SK-N-SH (cell line): ENCODE results near the gene FRS3. TPM values are rescaled to one million over a fixed set of nuclear protein-coding genes. Genes with fewer than 3 reads are reported as not detected.

Experiments
- CTCF ChIA-PET: fragments of 300-600, 350-600 bp; formaldehyde crosslinking; extraction: SDS; loops from one replicate; lab custom pipeline; 2021; lab: Yijun Ruan, JAX
- POLR2A ChIA-PET: fragments of 350-600 bp; sonication (Branson Sonifier 250); formaldehyde crosslinking; extraction: SDS; loops from one replicate; lab custom pipeline; 2020; ENCODE audit warnings: antibody characterized with exemption, inconsistent platforms; lab: Yijun Ruan, JAX
- DNase-seq: peaks from one replicate; pipeline ENCODE4 v3.0.0; 2012
- H2AFZ ChIP-seq: fragments of 200-600 bp; sonication (generic); 2 replicates; pipeline ENCODE4 v1.8.1; 2016; ENCODE audit warnings: antibody characterized with exemption, mild to moderate bottlenecking, low read depth
- H3F3A ChIP-seq: fragments of 200-600 bp; sonication (generic); replicated peaks from 2 replicates; pipeline ENCODE3; 2016; ENCODE audit warnings: antibody characterized with exemption, mild to moderate bottlenecking; ENCODE audit not compliant: insufficient read depth
- H3K27ac ChIP-seq, 2 experiments: fragments of 200-500 bp in 1 of 2; fragments of 200-600 bp in 1 of 2; sonication (Bioruptor generic) in 1 of 2; sonication (generic), shearing (Covaris generic) in 1 of 2; 2 replicates each; pipeline versions ENCODE4 v1.5.1 to v1.6.1; 2014 to 2016; ENCODE audit warnings: low read depth in 2 of 2, inconsistent platforms in 1 of 2, low read length in 1 of 2, mild to moderate bottlenecking in 1 of 2, mixed read lengths in 1 of 2
- H3K27me3 ChIP-seq: fragments of 200-600 bp; sonication (generic), shearing (Covaris generic); 2 replicates; pipeline ENCODE4 v1.6.1; 2016; ENCODE audit warnings: mixed run types; ENCODE audit not compliant: insufficient read depth
- H3K36me3 ChIP-seq, 2 experiments: fragments of 200-500 bp in 1 of 2; fragments of 200-600 bp in 1 of 2; sonication (Bioruptor generic) in 1 of 2; sonication (generic) in 1 of 2; replicated peaks in 1 of 2; 2 replicates each; pipeline versions ENCODE3 to v1.5.1; 2014 to 2016; ENCODE audit warnings: low read length in 1 of 2, mild to moderate bottlenecking in 1 of 2; ENCODE audit not compliant: insufficient read depth in 2 of 2, control insufficient read depth in 1 of 2
- H3K4me1 ChIP-seq, 2 experiments: fragments of 200-500 bp in 1 of 2; fragments of 200-600 bp in 1 of 2; sonication (Bioruptor generic) in 1 of 2; sonication (generic), shearing (Covaris generic) in 1 of 2; 2 replicates each; pipeline versions ENCODE4 v1.5.1 to v1.6.1; 2014 to 2016; ENCODE audit warnings: low read depth in 1 of 2, low read length in 1 of 2, mixed run types in 1 of 2; ENCODE audit not compliant: insufficient read depth in 2 of 2, control insufficient read depth in 1 of 2
- H3K4me2 ChIP-seq: fragments of 200-600 bp; sonication (generic), shearing (Covaris generic); 2 replicates; pipeline ENCODE4 v1.6.1; 2017; ENCODE audit warnings: mixed run types
- H3K4me3 ChIP-seq, 2 experiments: fragments of 200-500 bp in 1 of 2; fragments of 200-600 bp in 1 of 2; sonication (Bioruptor generic) in 1 of 2; sonication (generic), shearing (Covaris generic) in 1 of 2; 2 replicates each; pipeline versions ENCODE4 v1.5.1 to v1.8.1; 2014 to 2016; ENCODE audit warnings: low read depth in 2 of 2, inconsistent platforms in 1 of 2, low read length in 1 of 2, mild to moderate bottlenecking in 1 of 2, mixed read lengths in 1 of 2, moderate library complexity in 1 of 2
- H3K79me2 ChIP-seq: fragments of 200-600 bp; sonication (generic); 2 replicates; pipeline ENCODE4 v1.8.1; 2017; ENCODE audit warnings: mild to moderate bottlenecking; ENCODE audit not compliant: insufficient read depth
- H3K9ac ChIP-seq: fragments of 200-600 bp; sonication (generic); 2 replicates; pipeline ENCODE4 v1.6.1; 2017; ENCODE audit warnings: mixed run types
- H3K9me2 ChIP-seq: fragments of 200-600 bp; sonication (generic); 2 replicates; pipeline ENCODE4 v1.6.1; 2017; ENCODE audit warnings: mixed run types
- H3K9me3 ChIP-seq: fragments of 200-600 bp; sonication (generic); 2 replicates; pipeline ENCODE4 v1.6.1; 2017; ENCODE audit warnings: mixed run types, mild to moderate bottlenecking, moderate library complexity
- H4K20me1 ChIP-seq: fragments of 200-600 bp; sonication (generic); 2 replicates; pipeline ENCODE4 v1.6.1; 2017; ENCODE audit warnings: mild to moderate bottlenecking, mixed run types; ENCODE audit not compliant: insufficient read depth
- CHD2 ChIP-seq: fragments of 150-350 bp; IDR thresholded peaks from 2 replicates; pipeline ENCODE4 v1.6.1; 2018; ENCODE audit warnings: low read length; ENCODE audit not compliant: partially characterized antibody
- ELF1 ChIP-seq: IDR thresholded peaks from 2 replicates; pipeline ENCODE4 v1.4.0; 2012
- EP300 ChIP-seq, 2 experiments: IDR thresholded peaks; 2 replicates each; pipeline versions ENCODE4 v1.4.0 to v1.6.1; 2012; ENCODE audit warnings: borderline replicate concordance in 1 of 2, low read depth in 1 of 2, low read length in 1 of 2
- EZH2phosphoT487 ChIP-seq: fragments of 200-600 bp; sonication (generic); IDR thresholded peaks from 2 replicates; pipeline ENCODE4 v1.6.1; 2017; ENCODE audit warnings: low read depth, mixed run types, mild to moderate bottlenecking, antibody characterized with exemption, moderate library complexity, borderline replicate concordance
- FOXJ3 ChIP-seq: sonication (generic); formaldehyde crosslinking; IDR thresholded peaks from 2 replicates; pipeline ENCODE4 v1.5.1; 2020; ENCODE audit warnings: mild to moderate bottlenecking, missing genetic modification reagents
- FOXM1 ChIP-seq: IDR thresholded peaks from 2 replicates; pipeline ENCODE4 v1.4.0; 2012; ENCODE audit warnings: low read depth, mild to moderate bottlenecking
- JUND ChIP-seq: IDR thresholded peaks from 2 replicates; pipeline ENCODE4 v1.4.0; 2012
- MXI1 ChIP-seq: IDR thresholded peaks from 2 replicates; pipeline ENCODE4 v1.6.1; 2012; ENCODE audit warnings: mild to moderate bottlenecking, low read depth, low read length, improper control_type of control experiment
- RFX5 ChIP-seq: IDR thresholded peaks from 2 replicates; pipeline ENCODE4 v1.6.1; 2012; ENCODE audit warnings: mild to moderate bottlenecking, improper control_type of control experiment, low read length
- RXRA ChIP-seq: IDR thresholded peaks from 2 replicates; pipeline ENCODE4 v1.4.0; 2012; ENCODE audit warnings: low read depth, mild to moderate bottlenecking, borderline replicate concordance
- TAF1 ChIP-seq: IDR thresholded peaks from 2 replicates; pipeline ENCODE4 v1.6.1; 2012; ENCODE audit warnings: low read depth, mild to moderate bottlenecking, low read length, moderate library complexity, borderline replicate concordance
- WGBS: methylation state at CpG from one replicate; pipeline ENCODE4 v1.1.6; 2017; ENCODE audit warnings: low lambda C conversion rate; 5-methylcytosine and 5-hydroxymethylcytosine counted together
- polyA plus RNA-seq, 3 experiments: library from polyadenylated mRNA; depleted of rRNA; stranded (reverse); fragments of >200 nt; gene quantifications; 2 replicates each; pipeline ENCODE4 v1.2.3, GENCODE V29; 2012
- TF ChIP-seq, protein P1 (sequence below): fragments of 150-350 bp; IDR thresholded peaks from 2 replicates; pipeline ENCODE4 v1.6.1; 2016; ENCODE audit warnings: mild to moderate bottlenecking, low read depth, low read length
- TF ChIP-seq, protein P2 (sequence below): fragments of 200-600 bp; sonication (generic); IDR thresholded peaks from 2 replicates; pipeline ENCODE4 v1.6.1; 2017; ENCODE audit warnings: antibody characterized with exemption, mild to moderate bottlenecking, moderate library complexity

FRS3 gene
- polyA plus RNA-seq, 1 of the 3 experiments (the other 2 are of a cell fraction) = 8.6 TPM

DNA sequence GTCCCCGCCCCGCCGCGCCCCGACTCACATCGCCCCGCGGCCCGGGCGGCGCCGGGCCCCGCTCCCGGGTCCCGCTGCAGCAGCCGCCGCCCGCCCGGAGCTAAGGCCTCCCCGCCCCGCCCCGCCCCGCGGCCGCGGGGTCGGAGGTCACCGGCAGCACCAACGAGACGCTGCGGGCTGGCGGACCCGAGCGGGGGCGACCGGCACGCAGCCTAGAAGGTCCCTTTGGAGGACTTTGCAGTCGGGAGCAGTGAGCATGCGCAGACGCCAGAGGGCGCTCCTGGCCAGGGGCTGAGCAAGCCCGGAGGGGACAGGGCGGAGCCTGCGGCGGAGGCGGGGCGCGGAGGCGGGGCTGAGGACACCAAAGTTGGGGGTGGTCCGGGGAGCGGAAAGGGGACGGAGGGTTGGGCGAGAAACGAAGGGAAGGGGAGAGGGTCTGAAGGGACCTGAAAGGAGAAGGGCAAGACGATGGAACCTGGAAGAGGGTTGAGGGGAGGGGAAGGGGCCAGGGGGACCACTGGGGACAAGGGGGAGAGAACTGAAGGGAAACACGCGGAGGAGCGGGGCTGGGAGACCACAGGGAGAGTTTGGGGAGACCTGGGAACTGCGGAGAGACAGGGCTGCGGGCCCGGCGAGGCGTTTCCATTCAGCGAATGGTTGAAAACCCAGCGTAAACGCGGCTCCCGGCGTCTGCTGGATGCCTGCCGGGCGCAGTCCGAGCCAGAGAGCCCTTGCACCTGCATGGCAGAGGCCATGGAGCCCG is at the start of gene FRS3 (continued):
- TF ChIP-seq, protein P1, sequence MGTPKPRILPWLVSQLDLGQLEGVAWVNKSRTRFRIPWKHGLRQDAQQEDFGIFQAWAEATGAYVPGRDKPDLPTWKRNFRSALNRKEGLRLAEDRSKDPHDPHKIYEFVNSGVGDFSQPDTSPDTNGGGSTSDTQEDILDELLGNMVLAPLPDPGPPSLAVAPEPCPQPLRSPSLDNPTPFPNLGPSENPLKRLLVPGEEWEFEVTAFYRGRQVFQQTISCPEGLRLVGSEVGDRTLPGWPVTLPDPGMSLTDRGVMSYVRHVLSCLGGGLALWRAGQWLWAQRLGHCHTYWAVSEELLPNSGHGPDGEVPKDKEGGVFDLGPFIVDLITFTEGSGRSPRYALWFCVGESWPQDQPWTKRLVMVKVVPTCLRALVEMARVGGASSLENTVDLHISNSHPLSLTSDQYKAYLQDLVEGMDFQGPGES = no peak
- TF ChIP-seq MXI1 (no peak; the same call in 1 of the 2 replicates), CHD2 (peak; percentile 89), JUND (no peak), EP300 (IDR thresholded peaks at IDR 0.05; ENCODE audit: borderline replicate concordance in 1 of 2, low read depth in 1 of 2, low read length in 1 of 2) (peak in 1 of 2 experiments; percentile 8; a peak in 2 of 4 replicates), EZH2phosphoT487 (no peak), RFX5 (no peak; the same call in 1 of the 2 replicates), FOXJ3 (CRISPR knock-in tag) (no peak), TAF1 (peak; percentile 79), FOXM1 (no peak), RXRA (no peak)
- TF ChIP-seq, protein P2, sequence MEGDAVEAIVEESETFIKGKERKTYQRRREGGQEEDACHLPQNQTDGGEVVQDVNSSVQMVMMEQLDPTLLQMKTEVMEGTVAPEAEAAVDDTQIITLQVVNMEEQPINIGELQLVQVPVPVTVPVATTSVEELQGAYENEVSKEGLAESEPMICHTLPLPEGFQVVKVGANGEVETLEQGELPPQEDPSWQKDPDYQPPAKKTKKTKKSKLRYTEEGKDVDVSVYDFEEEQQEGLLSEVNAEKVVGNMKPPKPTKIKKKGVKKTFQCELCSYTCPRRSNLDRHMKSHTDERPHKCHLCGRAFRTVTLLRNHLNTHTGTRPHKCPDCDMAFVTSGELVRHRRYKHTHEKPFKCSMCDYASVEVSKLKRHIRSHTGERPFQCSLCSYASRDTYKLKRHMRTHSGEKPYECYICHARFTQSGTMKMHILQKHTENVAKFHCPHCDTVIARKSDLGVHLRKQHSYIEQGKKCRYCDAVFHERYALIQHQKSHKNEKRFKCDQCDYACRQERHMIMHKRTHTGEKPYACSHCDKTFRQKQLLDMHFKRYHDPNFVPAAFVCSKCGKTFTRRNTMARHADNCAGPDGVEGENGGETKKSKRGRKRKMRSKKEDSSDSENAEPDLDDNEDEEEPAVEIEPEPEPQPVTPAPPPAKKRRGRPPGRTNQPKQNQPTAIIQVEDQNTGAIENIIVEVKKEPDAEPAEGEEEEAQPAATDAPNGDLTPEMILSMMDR = peak; percentile 86

DNA sequence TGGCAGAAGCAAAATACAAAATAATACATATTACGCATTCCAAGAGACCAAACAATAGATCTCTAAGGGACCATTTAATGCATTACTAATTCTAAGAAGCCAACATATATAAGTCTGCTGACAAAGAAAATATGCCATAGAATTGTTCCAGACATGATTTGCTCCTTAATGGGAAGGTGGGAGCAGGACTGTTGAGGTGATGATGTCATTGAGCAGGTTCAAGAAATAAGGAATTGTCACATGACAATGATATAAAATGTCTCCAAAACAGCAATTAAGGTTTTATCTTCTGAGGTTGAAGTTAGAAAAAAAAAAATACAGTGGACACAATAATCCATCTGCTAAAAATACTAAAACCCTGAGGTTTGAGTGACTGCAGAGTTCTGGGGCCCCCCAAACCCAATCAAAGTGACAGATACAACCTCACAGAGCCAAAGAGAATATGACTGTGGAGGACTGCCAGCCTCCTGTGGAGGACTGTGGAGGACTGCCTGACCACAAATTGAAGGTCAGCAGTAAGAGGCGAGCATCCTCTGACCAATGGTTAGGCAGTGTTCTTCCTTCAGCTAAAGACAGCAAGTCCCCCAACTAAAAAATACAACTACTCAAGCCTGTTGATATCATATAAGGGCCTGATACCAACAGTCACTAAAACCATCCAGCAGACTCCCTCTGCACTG is 46.8 kb upstream of the FRS3 start:
- Histone ChIP-seq H3K9me2 (no peaks in the 10 kb centered on the region; the same call in 1 of the 2 replicates), H3K36me3 (peaks cover 0 to 5% of the 10 kb centered on the region in 2 experiments), H3K4me1 (peaks cover 0 to 7% of the 10 kb centered on the region in 2 experiments; a peak in 1 of 4 replicates), H3K9ac (no peak overlapping the region), H3K27me3 (no peaks in the 10 kb centered on the region), H4K20me1 (no peaks in the 10 kb centered on the region), H3K9me3 (no peaks in the 10 kb centered on the region), H3K27ac (no peak overlapping the region), H3K4me3 (no peak overlapping the region), H3K4me2 (no peak overlapping the region), H3F3A (peaks cover 7% of the 10 kb centered on the region), H3K79me2 (no peaks in the 10 kb centered on the region), H2AFZ (no peak overlapping the region)
- no peak for TF ChIP-seq RFX5
- no peak for TF ChIP-seq ELF1
- 95% methylated on average over 2 of the region's 2 CpGs for WGBS
- POLR2A ChIA-PET = no interaction called here
- CTCF ChIA-PET = interaction anchor here (1.2 kb wide), 1 partner anchor 11 kb away, joined by 3 read pairs; no protein-coding TSS in a partner anchor
- no peak for DNase-seq
